ENCODE measurements around the gene RAB11FIP5.
A peak's percentile ranks its signal among the peaks of the same experiment; 100 is the strongest.
"Not testable (repeated sequence)": the region's sequence is repeated elsewhere in the genome, so short reads cannot be mapped to it uniquely, and the experiment has no call there.

RAB11FIP5 gene, protein sequence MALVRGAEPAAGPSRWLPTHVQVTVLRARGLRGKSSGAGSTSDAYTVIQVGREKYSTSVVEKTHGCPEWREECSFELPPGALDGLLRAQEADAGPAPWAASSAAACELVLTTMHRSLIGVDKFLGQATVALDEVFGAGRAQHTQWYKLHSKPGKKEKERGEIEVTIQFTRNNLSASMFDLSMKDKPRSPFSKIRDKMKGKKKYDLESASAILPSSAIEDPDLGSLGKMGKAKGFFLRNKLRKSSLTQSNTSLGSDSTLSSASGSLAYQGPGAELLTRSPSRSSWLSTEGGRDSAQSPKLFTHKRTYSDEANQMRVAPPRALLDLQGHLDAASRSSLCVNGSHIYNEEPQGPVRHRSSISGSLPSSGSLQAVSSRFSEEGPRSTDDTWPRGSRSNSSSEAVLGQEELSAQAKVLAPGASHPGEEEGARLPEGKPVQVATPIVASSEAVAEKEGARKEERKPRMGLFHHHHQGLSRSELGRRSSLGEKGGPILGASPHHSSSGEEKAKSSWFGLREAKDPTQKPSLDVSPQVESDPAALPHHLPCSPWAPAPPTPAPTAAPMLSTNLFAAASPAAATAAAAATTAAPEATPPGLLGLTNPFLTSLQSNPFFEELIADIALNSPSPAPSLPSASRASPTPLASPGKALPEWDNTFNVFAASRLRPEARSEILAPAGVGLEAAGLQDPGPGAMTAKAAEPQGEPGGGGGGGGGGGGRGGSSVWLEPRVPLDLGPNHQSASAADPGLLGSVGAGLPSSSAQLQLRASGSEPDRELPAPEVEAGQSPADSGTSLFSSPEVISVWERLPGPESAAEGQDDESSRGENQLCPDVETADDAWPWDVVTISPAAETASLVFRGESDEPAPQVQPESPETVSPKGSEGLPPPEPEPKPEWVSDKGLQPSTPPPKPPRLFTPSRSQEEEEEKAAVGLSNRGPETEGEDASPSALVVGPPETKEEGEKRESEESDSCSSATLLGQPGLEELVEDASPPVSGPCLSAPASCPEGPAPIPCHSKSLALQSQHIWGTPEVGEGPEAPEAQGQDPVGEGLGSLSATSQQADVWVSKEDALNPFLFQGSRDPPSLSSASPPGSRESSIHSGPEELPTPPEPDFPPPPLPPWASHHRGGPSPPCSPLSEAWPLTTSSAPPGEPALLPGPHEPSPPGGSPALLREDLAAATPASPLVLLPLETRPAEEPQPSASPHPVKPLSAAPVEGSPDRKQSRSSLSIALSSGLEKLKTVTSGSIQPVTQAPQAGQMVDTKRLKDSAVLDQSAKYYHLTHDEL (N-terminal part only)

DNA sequence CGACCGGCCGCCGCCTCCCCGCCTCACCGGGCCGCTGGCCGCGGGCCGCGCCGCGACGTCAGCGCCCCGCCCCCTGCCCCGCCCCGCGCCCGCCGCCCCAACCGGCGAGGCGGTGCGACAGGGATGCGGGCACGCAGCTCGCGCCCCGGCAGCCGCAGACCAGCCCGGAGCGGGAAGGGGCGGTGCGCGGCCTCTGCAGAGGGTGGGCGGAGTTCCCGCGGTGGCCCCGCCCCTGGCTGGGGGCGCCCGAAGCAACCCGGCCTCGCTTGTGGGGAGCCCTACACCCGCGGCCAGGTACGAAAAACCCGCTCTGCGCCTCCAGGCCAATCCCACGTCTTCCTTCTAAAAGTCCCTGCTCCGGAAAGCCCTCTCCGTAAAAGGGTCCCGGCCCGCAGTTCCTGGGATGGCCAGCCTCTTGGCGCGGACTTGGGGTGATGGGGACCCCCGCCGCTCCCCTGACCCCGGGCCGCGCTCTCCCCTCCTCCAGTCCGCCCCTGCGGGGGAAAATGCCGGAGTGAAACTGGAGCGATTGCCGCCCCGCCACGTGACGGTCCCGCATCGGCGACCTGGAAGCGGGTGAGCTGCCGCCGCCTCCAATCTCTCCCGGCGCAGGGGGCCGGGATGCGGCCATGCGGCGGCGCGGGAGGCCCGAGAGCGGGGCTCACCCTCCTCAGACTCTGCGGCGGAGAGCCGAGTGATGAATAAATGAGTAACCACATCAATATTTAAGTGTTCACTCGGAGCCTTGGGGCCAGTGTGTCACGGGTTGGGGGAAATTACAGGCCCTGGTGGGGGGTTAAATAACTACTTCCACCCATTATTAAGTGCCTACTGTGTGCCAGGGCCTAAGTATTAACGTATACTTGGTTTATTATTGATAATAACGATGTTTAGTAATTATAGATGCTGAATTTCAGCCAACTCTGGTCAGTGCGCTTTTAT lies at the start of gene RAB11FIP5:
TSS of gene RAB11FIP5 (minus strand) at position 36 of the 942 bp plus-strand sequence. CDS start 171 bp downstream, outside the sequence.
- peak; percentile 44 to 72 for DNase-seq (ENCODE audit: low read depth in 2 of 2)

- peak in 1 of 2 donors; percentile 27 for DNase-seq (ENCODE audit: low read depth in 2 of 2)
Observed at GRCh38 chr2:73156539-73157124, 43.9 kb upstream of the RAB11FIP5 start.

DNA sequence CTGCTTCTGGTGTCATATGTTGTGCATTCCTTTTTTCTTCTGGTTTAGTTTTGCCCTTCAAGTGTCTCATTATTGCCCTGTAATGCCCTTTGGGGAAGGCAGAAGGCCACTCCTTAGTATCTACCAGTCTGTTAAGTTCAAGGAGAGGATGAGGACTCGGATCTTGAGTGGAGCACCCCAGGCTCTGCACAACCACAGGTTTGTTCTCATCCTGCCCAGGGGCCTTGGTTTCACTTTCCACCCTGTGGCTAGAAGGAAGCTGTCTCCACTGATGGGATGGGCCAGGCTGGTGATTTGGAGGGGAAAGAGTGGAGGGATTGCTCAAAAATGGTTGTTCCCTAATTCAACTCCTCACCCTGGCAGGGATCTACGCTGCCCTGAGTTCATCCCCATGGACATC lies 30.2 kb upstream of the RAB11FIP5 start:
- no peak for DNase-seq (ENCODE audit: low read depth in 2 of 2)

DNA sequence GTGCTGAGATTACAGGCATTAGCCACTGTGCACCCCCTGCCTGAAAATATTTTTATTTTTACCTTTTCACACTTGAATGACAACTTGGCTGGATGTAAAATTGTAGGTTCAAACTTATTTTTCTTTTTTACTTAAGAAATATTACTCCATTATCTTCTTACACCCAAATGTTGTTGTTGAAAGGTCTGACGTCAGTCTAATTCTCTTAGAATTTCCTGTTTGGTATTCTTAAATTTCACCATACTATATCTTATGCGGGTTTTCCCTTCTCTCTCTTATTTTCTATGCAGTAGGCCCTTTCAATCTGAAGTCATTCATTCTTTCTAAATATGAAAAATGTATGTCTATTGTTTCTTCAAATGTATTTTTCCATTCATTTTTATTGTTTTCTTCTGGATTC lies 29.1 kb upstream of the RAB11FIP5 start:
- no peak for DNase-seq (ENCODE audit: low read depth in 2 of 2)

GRCh38 chr2:73135236-73135635 lies 22.5 kb upstream of the RAB11FIP5 start:
- no peak for DNase-seq (ENCODE audit: low read depth in 2 of 2)

DNA sequence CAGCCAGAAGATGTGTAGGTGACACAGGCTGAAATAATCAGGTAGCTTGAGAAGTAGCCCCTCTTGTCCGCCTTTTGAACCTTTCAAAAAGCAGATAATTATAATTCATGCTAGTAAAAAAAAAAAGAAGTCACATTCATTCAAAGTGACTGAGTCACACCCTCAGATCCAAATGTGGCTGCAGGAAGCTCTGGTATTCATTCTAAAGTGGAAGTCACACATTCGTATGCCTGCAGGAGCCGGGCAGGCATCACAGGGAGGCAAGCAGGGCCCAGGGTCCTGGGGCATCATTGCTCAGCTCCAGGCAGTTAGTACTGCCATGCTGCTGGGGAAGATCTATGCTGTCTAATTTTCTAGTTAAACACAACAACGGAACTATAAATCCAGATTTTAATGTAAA lies 21.7 kb upstream of the RAB11FIP5 start:
- no peak for DNase-seq (ENCODE audit: low read depth in 2 of 2)

DNA sequence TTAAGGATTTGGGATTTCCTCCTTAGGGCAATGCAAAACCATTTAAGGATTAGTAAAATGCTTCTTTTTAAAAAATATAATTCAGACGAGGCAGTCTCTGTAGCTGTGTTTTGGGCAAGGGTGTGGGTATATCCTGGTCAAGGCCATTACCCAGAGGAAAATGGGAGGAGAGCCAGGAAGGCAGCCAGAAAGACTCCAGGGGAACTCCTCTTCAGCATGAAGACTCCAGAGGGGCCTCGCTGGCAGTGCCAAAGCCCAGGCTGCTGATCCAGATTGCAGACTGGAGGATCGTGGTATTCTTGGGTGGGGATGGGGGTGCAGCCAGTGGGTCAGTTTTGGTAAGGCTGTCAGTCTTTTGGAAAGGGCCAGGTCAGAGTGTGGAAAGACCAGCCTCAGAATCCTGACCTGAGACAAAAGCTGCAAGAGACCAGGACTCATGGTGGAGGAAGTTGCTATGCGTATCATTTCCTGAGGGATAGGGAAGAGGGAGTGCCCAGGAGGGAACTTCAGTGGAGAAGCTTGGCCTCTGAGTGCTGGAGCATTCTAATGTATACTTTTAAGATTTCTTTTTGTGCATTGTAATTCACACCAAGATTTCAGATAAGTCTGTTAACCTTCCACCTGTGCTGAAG lies 20.9 kb upstream of the RAB11FIP5 start:
- DNase-seq (ENCODE audit: low read depth in 2 of 2) = no peak

GRCh38 chr2:73131807-73132206 lies 19.1 kb upstream of the RAB11FIP5 start:
- no peak for DNase-seq (ENCODE audit: low read depth in 2 of 2)

DNA sequence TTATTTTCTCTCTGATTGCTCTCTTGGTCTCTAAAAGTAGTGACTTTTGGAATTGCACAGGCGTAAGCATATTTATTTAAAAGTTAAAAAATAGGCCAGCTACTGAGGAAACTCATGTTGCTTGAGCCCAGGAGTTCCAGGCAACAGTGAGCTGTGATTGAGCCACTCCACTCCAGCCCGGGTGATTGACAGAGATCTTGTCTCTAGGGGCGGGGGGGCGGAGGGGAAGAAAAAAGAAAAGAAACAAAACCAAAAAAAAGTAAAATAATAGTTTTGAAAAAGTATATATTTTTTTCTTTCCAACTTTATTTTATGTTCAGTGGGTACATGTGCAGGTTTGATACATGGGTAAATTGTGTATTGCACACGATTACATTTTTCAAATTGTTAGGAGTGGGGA lies 18.0 kb upstream of the RAB11FIP5 start:
- DNase-seq (ENCODE audit: low read depth in 2 of 2) = no peak

GRCh38 chr2:73128841-73129535 lies 16.2 kb upstream of the RAB11FIP5 start:
- no peak for DNase-seq (ENCODE audit: low read depth in 2 of 2)

- DNase-seq (ENCODE audit: low read depth in 2 of 2) = no peak
Observed at GRCh38 chr2:73122536-73122935, 9.8 kb upstream of the RAB11FIP5 start.

DNA sequence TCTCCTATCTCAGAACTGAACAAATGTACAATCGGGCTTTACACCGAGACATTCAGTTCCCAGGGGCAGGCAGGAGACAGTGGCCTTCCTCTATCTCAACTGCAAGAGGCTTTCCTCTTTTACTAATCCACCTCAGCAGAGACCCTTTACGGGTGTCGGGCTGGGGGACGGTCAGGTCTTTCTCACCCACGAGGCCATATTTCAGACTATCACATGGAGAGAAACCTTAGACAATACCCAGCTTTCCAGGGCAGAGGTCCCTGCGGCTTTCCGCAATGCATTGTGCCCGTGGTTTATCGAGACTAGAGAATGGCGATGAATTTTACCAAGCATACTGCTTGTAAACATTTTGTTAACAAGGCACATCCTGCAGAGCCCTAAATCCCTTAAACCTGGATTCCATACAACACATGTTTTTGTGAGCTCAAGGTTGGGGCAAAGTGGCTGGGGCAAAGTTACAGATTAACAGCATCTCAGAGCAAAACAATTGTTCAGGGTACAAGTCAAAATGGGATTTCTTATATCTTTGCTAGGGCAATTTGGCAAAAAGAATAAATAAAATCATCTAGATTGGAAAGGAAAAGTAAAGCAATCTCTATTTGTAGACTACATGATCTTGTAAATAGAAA lies 7.0 kb upstream of the RAB11FIP5 start:
- DNase-seq (ENCODE audit: low read depth in 2 of 2) = not testable (repeated sequence)

- no peak for DNase-seq (ENCODE audit: low read depth in 2 of 2)
Observed at GRCh38 chr2:73117441-73117840, 4.7 kb upstream of the RAB11FIP5 start.

DNA sequence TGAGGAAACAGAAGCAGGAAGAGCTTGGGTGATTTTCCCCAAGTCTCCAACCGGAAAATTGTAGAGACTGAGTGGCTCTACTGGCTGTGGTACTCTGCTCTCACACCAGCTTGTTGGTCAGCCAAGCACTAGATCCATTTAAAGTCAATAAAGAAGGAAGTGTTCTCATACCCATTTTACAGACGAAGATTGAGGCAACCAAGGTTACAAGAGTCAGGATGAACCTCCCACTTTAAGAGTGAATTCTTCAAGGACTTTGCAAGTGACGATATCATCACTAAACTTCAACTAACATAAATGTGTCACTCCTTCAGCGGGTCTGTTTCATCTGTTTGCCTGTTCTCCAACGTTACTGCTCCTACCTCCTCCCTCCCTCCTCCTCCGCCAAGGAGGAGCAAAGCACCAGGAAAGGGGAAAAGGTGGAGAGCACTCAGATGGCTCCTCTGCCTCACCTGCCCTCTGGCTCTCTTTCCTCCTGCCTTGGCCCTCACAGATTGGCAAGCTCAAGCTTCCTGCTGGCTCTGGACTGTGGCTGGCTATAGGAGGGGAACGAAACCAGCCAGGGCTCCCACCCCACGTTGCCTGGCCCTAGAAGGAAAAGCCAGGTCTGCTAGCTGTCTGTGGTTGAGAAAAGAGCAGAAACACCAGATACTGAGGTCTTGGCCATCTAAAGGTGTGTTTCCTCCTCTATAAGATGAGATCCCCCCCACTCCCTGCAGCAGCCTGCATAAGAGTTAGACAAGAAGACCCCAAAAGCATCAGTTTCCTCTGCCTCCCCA lies 3.6 kb upstream of the RAB11FIP5 start:
- DNase-seq (ENCODE audit: low read depth in 2 of 2) = no peak

GRCh38 chr2:73114273-73114867 lies 1.6 kb upstream of the RAB11FIP5 start:
- no peak for DNase-seq (ENCODE audit: low read depth in 2 of 2)

GRCh38 chr2:73112026-73112912 lies 479 bp downstream of the RAB11FIP5 start:
- peak in 1 of 2 donors; percentile 3 for DNase-seq (ENCODE audit: low read depth in 2 of 2)
